Fibroblast of lung (primary cell): ENCODE data around the gene DNMT3B. TPM values are rescaled to one million over a fixed set of nuclear protein-coding genes. Genes with fewer than 3 reads are reported as not detected.

Experiments used
- DNase-seq, 2 donors: peaks; one replicate each; pipeline versions ENCODE4 v3.0.0 to v3.0.0-alpha.2; 2010; ENCODE audit warnings: low read depth in 2 of 2
- H2AFZ ChIP-seq: 2 replicates; pipeline ENCODE4 v1.5.1; 2012; ENCODE audit warnings: low read length, control low read depth, inconsistent platforms
- H3K27ac ChIP-seq: 2 replicates; pipeline ENCODE4 v1.5.1; 2011; ENCODE audit warnings: low read length, control low read depth; ENCODE audit not compliant: insufficient read depth
- H3K27me3 ChIP-seq: 2 replicates; pipeline ENCODE4 v1.5.1; 2011; ENCODE audit warnings: mild to moderate bottlenecking, low read length; ENCODE audit not compliant: control insufficient read depth, insufficient read depth
- H3K36me3 ChIP-seq: 2 replicates; pipeline ENCODE4 v1.5.1; 2011; ENCODE audit warnings: low read length; ENCODE audit not compliant: control insufficient read depth, insufficient read depth
- H3K4me1 ChIP-seq: 2 replicates; pipeline ENCODE4 v1.5.1; 2011; ENCODE audit warnings: low read length; ENCODE audit not compliant: control insufficient read depth, insufficient read depth; ENCODE audit errors: extremely low read depth
- H3K4me2 ChIP-seq: 2 replicates; pipeline ENCODE4 v1.5.1; 2011; ENCODE audit warnings: low read length, control low read depth; ENCODE audit not compliant: insufficient read depth; ENCODE audit errors: extremely low read depth
- H3K4me3 ChIP-seq, 4 experiments: fragments of 200-600 bp in 1 of 4; sonication (generic) in 1 of 4; replicated peaks in 1 of 4; 2 replicates each; pipeline ENCODE4 v1.5.1; 2011 to 2016; ENCODE audit warnings: low read length in 4 of 4, low read depth in 3 of 4, mild to moderate bottlenecking in 3 of 4, control low read depth in 2 of 4, inconsistent platforms in 1 of 4, mixed read lengths in 1 of 4; ENCODE audit not compliant: insufficient read depth in 1 of 4; ENCODE audit errors: control extremely low read depth in 1 of 4
- H3K79me2 ChIP-seq: 2 replicates; pipeline ENCODE4 v1.5.1; 2012; ENCODE audit warnings: mild to moderate bottlenecking, low read length, inconsistent platforms; ENCODE audit not compliant: control insufficient read depth, insufficient read depth
- H3K9ac ChIP-seq: 2 replicates; pipeline ENCODE4 v1.5.1; 2011; ENCODE audit warnings: mild to moderate bottlenecking, low read length, control low read depth; ENCODE audit not compliant: insufficient read depth
- H3K9me3 ChIP-seq: 2 replicates; pipeline ENCODE4 v1.5.1; 2012; ENCODE audit warnings: low read depth, low read length; ENCODE audit not compliant: control insufficient read depth, insufficient read depth
- H4K20me1 ChIP-seq: 2 replicates; pipeline ENCODE4 v1.5.1; 2011; ENCODE audit warnings: low read length; ENCODE audit not compliant: control insufficient read depth, insufficient read depth; ENCODE audit errors: extremely low read depth
- EZH2 ChIP-seq: IDR thresholded peaks from 2 replicates; pipeline ENCODE4 v1.5.1; 2012; ENCODE audit warnings: low read length, control low read depth, mild to moderate bottlenecking; ENCODE audit errors: missing control alignments
- polyA plus RNA-seq, 2 donors: library from polyadenylated mRNA; depleted of rRNA in 1 of 2; stranded (reverse) in 1 of 2; unstranded in 1 of 2; fragments of >200 nt; gene quantifications; 2 replicates each; pipeline ENCODE4 v1.2.1, GENCODE V29; 2011 to 2012; ENCODE audit warnings: missing spikeins in 1 of 2
- total RNA-seq: library from RNA; depleted of rRNA; stranded (reverse); fragments of >200 nt; gene quantifications from 2 replicates; pipeline ENCODE4 v1.2.1, GENCODE V29; 2014
- TF ChIP-seq, protein P1 (sequence below), 2 donors: IDR thresholded peaks in 1 of 2; conservative IDR thresholded peaks in 1 of 2; 1 replicate in 1 of 2; 2 replicates in 1 of 2; pipeline ENCODE4 v1.5.1; 2011 to 2012; ENCODE audit warnings: low read length in 2 of 2, control low read depth in 1 of 2, inconsistent platforms in 1 of 2, low read depth in 1 of 2, mild to moderate bottlenecking in 1 of 2

Gene DNMT3B
- total and polyA plus RNA-seq, 2 donors (not counting 1 experiment from before 2014, with no cell fraction given), result 1.1 to 3.1 TPM

DNA sequence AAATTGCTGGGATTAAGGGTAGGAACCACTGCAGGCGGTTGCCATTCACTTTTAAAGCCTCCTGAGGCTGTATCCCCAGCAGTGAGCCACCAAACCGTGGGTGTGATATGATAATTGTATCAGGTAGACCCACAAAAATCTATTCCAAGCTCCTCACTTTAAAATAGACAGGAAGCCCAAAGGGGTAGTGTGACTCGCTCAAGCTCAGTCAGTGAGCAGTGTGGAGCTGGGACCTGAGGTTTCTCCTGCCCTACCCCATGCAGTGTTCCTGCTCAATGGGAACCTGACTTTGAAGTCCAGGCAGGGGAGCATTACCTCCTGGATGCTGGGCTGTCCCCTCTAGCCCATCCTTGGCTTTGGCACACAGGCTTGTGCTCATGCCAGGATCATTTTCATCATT is 42.6 kb downstream of the DNMT3B start:
- no peak overlapping the region for H3K27ac ChIP-seq
- TF ChIP-seq, protein P1, sequence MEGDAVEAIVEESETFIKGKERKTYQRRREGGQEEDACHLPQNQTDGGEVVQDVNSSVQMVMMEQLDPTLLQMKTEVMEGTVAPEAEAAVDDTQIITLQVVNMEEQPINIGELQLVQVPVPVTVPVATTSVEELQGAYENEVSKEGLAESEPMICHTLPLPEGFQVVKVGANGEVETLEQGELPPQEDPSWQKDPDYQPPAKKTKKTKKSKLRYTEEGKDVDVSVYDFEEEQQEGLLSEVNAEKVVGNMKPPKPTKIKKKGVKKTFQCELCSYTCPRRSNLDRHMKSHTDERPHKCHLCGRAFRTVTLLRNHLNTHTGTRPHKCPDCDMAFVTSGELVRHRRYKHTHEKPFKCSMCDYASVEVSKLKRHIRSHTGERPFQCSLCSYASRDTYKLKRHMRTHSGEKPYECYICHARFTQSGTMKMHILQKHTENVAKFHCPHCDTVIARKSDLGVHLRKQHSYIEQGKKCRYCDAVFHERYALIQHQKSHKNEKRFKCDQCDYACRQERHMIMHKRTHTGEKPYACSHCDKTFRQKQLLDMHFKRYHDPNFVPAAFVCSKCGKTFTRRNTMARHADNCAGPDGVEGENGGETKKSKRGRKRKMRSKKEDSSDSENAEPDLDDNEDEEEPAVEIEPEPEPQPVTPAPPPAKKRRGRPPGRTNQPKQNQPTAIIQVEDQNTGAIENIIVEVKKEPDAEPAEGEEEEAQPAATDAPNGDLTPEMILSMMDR (conservative IDR thresholded peaks at IDR 0.05 in 1 of 2, IDR thresholded peaks at IDR 0.05 in 1 of 2; ENCODE audit: low read depth in 1 of 2, low read length in 2 of 2), result no peak
- no peak for TF ChIP-seq EZH2

DNA sequence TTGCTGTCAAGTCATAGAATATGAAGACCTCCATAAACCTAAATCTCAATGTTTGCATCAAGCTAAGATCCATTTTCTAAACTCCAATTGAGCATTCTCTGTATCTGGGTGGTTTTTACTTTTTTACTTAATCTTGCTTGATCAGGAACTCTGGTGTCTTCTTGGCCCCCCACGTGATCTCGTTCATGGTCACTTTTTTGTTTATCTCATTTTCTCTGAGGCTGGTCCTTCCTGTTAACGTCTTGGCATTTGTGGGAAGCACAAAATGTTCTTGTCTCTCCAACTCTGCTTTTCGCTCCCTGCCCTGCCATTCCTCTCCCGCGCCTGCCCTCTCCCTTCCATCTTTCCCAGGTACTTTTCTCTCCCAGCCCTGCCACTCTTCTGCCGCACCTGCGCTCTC is 43.5 kb downstream of the DNMT3B start:
- no peak overlapping the region for H3K27ac ChIP-seq
- H3K4me3 ChIP-seq, result no peak overlapping the region
- TF ChIP-seq EZH2, result no peak
- TF ChIP-seq, protein P1 (conservative IDR thresholded peaks at IDR 0.05 in 1 of 2, IDR thresholded peaks at IDR 0.05 in 1 of 2; ENCODE audit: low read depth in 1 of 2, low read length in 2 of 2), result no peak
- H3K4me2 ChIP-seq, result no peak overlapping the region
- no peaks in the 10 kb centered on the region for H3K79me2 ChIP-seq
- H2AFZ ChIP-seq, result no peak overlapping the region
- no peak overlapping the region for H3K9ac ChIP-seq
- no peaks in the 10 kb centered on the region for H3K27me3 ChIP-seq
- H3K9me3 ChIP-seq, result no peaks in the 10 kb centered on the region
- peaks cover 2% of the 10 kb centered on the region for H3K36me3 ChIP-seq
- no peaks in the 10 kb centered on the region for H4K20me1 ChIP-seq
- no peaks in the 10 kb centered on the region for H3K4me1 ChIP-seq
- DNase-seq, result no peak

More for the DNA sequence above, 42.6 kb downstream of the DNMT3B start:
- Histone ChIP-seq H3K4me1 (no peaks in the 10 kb centered on the region), H3K9me3 (no peaks in the 10 kb centered on the region), H4K20me1 (no peaks in the 10 kb centered on the region), H3K9ac (no peak overlapping the region), H3K79me2 (no peaks in the 10 kb centered on the region), H3K4me3 (no peak overlapping the region), H3K27me3 (no peaks in the 10 kb centered on the region), H3K36me3 (peaks cover 2% of the 10 kb centered on the region), H3K4me2 (no peak overlapping the region), H2AFZ (no peak overlapping the region)
- no peak for DNase-seq

DNA sequence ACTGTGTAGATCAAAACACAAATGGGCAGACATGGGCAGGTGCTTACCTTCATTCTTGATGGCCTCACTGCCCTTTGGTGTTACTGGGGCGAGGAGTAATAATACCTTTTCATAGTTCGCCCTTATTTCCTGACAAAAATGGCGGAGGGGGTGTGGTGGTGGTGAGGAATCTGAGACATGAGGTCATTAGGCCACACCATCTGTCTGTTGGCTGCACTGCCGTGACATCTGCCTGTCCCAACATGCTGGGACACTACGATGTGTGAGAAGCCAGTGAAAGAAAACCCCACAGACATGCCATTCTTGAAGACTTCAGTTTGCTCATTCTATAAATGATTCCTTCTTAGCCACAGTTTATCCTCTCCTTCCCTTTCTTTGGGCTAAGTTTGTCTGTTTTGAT is 44.2 kb downstream of the DNMT3B start:
- DNase-seq, result no peak
- no peaks in the 10 kb centered on the region for H3K9me3 ChIP-seq
- H3K4me2 ChIP-seq, result no peak overlapping the region
- H3K27me3 ChIP-seq, result no peaks in the 10 kb centered on the region
- no peaks in the 10 kb centered on the region for H3K4me1 ChIP-seq
- H3K9ac ChIP-seq, result no peak overlapping the region
- H3K79me2 ChIP-seq, result no peaks in the 10 kb centered on the region
- TF ChIP-seq, protein P1 (conservative IDR thresholded peaks at IDR 0.05 in 1 of 2, IDR thresholded peaks at IDR 0.05 in 1 of 2; ENCODE audit: low read depth in 1 of 2, low read length in 2 of 2), result no peak
- no peak for TF ChIP-seq EZH2
- peaks cover 2% of the 10 kb centered on the region for H3K36me3 ChIP-seq
- no peaks in the 10 kb centered on the region for H4K20me1 ChIP-seq
- no peak overlapping the region for H3K4me3 ChIP-seq
- no peak overlapping the region for H3K27ac ChIP-seq
- no peak overlapping the region for H2AFZ ChIP-seq
